ENCODE measurements around the gene EML4.

GRCh38 chr2:42290005-42290404 lies 120.9 kb downstream of the EML4 start:
- TF ChIP-seq POLR2A (IDR thresholded peaks at IDR 0.05) (no peak), CTCF (IDR thresholded peaks at IDR 0.05) (no peak)
